MM.1S (cell line): ENCODE data around the gene DACH1.

Source experiments
- DNase-seq: peaks from one replicate; pipeline ENCODE4 v3.0.0-alpha.2; 2015
- H2AFZ ChIP-seq: fragments of 300-600 bp; sonication (generic); 2 replicates; pipeline ENCODE4 v1.6.0; 2016; ENCODE audit warnings: antibody characterized with exemption, low read length
- H3F3A ChIP-seq: fragments of 300-600 bp; sonication (generic); 2 replicates; pipeline ENCODE4 v1.6.1; 2016; ENCODE audit warnings: mild to moderate bottlenecking, antibody characterized with exemption, low read length, moderate library complexity, mixed read lengths; ENCODE audit not compliant: insufficient read depth
- H3K27ac ChIP-seq: fragments of 300-600 bp; sonication (generic); 2 replicates; pipeline ENCODE4 v1.5.1; 2016; ENCODE audit warnings: mild to moderate bottlenecking, low read length
- H3K27me3 ChIP-seq: fragments of 300-600 bp; sonication (generic); replicated peaks from 2 replicates; pipeline ENCODE4 v1.6.0; 2016; ENCODE audit warnings: low read length; ENCODE audit not compliant: insufficient read depth
- H3K36me3 ChIP-seq: fragments of 300-600 bp; sonication (generic); replicated peaks from 2 replicates; pipeline ENCODE4 v1.6.1; 2016; ENCODE audit warnings: mild to moderate bottlenecking, low read length, mixed read lengths; ENCODE audit not compliant: insufficient read depth
- H3K4me1 ChIP-seq: fragments of 300-600 bp; sonication (generic); 2 replicates; pipeline ENCODE4 v1.6.1; 2016; ENCODE audit warnings: low read length, mixed read lengths
- H3K4me2 ChIP-seq: fragments of 300-600 bp; sonication (generic); 2 replicates; pipeline ENCODE4 v1.6.0; 2016; ENCODE audit warnings: low read depth, low read length
- H3K4me3 ChIP-seq: fragments of 300-600 bp; sonication (generic); 2 replicates; pipeline ENCODE4 v1.5.1; 2016; ENCODE audit warnings: low read length, mixed read lengths
- H3K79me2 ChIP-seq: fragments of 300-600 bp; sonication (generic); 2 replicates; pipeline ENCODE4 v1.6.1; 2016; ENCODE audit warnings: mixed run types, low read length, mixed read lengths
- H3K9ac ChIP-seq: fragments of 300-600 bp; sonication (generic); 2 replicates; pipeline ENCODE4 v1.6.1; 2016; ENCODE audit warnings: low read length, mixed read lengths
- H3K9me2 ChIP-seq: fragments of 300-600 bp; sonication (generic); replicated peaks from 2 replicates; pipeline ENCODE4 v1.6.1; 2016; ENCODE audit warnings: mild to moderate bottlenecking, low read length, mixed read lengths; ENCODE audit not compliant: insufficient read depth
- H3K9me3 ChIP-seq: fragments of 300-600 bp; sonication (generic); replicated peaks from 2 replicates; pipeline ENCODE4 v1.6.1; 2016; ENCODE audit warnings: mild to moderate bottlenecking, low read length, mixed read lengths; ENCODE audit not compliant: insufficient read depth
- H4K20me1 ChIP-seq: fragments of 300-600 bp; sonication (generic); 2 replicates; pipeline ENCODE4 v1.6.1; 2016; ENCODE audit warnings: mild to moderate bottlenecking, low read length, moderate library complexity, mixed read lengths; ENCODE audit not compliant: insufficient read depth
- EZH2 ChIP-seq: fragments of 300-600 bp; sonication (generic); optimal IDR thresholded peaks from 2 replicates; pipeline ENCODE3; 2017; ENCODE audit warnings: low read depth, mild to moderate bottlenecking, antibody characterized with exemption, low read length, mixed read lengths
- EZH2phosphoT487 ChIP-seq: fragments of 300-600 bp; sonication (generic); IDR thresholded peaks from 2 replicates; pipeline ENCODE4 v1.6.1; 2018; ENCODE audit warnings: antibody characterized with exemption, low read length
- TF ChIP-seq, protein P1 (sequence below): fragments of 300-600 bp; sonication (generic); IDR thresholded peaks from 2 replicates; pipeline ENCODE4 v1.5.1; 2016; ENCODE audit warnings: antibody characterized with exemption, low read length, mixed read lengths

The DACH1 gene

DNA sequence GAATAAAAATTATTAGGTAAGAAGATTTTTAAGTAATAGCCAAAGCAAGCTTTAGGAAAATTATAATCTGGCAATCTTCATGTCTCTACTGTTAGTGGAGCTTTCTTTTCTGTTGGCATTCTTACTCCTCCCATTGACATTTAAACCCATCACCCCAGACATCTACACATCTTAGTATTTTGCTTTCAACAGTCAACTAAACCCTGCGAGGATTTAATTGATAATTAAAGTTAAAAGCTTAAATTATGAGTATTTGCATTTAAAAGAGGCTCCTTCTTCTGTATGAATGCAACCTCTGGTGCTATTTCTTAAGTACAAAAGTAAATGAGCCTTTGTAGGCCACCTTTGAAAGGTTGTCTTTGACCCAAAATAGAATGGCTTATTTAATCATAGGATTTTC, 148.1 kb downstream of the DACH1 start:
- no peak overlapping the region for H3K27ac ChIP-seq
- H3K79me2 ChIP-seq, result no peaks in the 10 kb centered on the region
- H3F3A ChIP-seq, result no peaks in the 10 kb centered on the region
- no peaks in the 10 kb centered on the region for H3K9me3 ChIP-seq
- no peak overlapping the region for H3K9ac ChIP-seq
- no peaks in the 10 kb centered on the region for H4K20me1 ChIP-seq
- H3K4me2 ChIP-seq, result no peak overlapping the region
- no peak for DNase-seq
- H3K9me2 ChIP-seq, result no peaks in the 10 kb centered on the region
- TF ChIP-seq EZH2phosphoT487, result no peak
- H3K4me3 ChIP-seq, result no peak overlapping the region
- no peaks in the 10 kb centered on the region for H3K36me3 ChIP-seq
- H3K27me3 ChIP-seq, result no peaks in the 10 kb centered on the region
- H2AFZ ChIP-seq, result no peak overlapping the region
- H3K4me1 ChIP-seq, result no peaks in the 10 kb centered on the region

DNA sequence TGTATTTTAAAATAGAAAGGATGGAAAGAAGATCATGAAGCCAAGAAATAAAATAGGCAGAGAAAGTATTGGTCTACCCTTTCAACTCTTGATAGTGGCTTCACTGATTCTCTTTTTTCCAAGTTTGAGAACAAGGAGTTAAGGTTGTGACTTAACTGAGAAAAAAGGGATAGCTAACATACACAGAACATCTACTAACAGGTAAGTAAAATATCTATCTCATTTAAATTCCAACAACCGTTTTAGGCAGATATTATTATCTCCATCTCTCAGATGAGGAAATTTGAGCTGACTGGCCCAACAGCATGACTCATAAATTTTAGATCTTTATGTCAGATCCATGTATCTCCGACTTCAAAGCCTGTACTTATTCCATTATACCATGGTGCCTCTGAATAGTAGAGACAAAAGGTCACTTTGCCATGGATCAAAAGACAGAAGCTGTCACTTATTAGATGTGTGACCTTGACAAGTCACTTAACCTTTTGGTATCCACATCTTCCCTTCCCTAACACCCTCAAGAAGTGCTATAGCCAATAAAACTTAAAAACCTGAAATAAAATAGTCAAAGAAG, 152.1 kb downstream of the DACH1 start:
- no peaks in the 10 kb centered on the region for H4K20me1 ChIP-seq
- no peaks in the 10 kb centered on the region for H3K79me2 ChIP-seq
- no peak overlapping the region for H2AFZ ChIP-seq
- H3K4me1 ChIP-seq, result no peaks in the 10 kb centered on the region
- H3K4me3 ChIP-seq, result no peak overlapping the region
- no peak for DNase-seq
- no peaks in the 10 kb centered on the region for H3F3A ChIP-seq
- no peaks in the 10 kb centered on the region for H3K9me3 ChIP-seq
- H3K36me3 ChIP-seq, result no peaks in the 10 kb centered on the region
- no peak overlapping the region for H3K4me2 ChIP-seq
- H3K9ac ChIP-seq, result no peak overlapping the region
- no peaks in the 10 kb centered on the region for H3K9me2 ChIP-seq
- H3K27ac ChIP-seq, result no peak overlapping the region
- H3K27me3 ChIP-seq, result no peaks in the 10 kb centered on the region
- TF ChIP-seq EZH2 (no peak), EZH2phosphoT487 (no peak)
- TF ChIP-seq, protein P1, sequence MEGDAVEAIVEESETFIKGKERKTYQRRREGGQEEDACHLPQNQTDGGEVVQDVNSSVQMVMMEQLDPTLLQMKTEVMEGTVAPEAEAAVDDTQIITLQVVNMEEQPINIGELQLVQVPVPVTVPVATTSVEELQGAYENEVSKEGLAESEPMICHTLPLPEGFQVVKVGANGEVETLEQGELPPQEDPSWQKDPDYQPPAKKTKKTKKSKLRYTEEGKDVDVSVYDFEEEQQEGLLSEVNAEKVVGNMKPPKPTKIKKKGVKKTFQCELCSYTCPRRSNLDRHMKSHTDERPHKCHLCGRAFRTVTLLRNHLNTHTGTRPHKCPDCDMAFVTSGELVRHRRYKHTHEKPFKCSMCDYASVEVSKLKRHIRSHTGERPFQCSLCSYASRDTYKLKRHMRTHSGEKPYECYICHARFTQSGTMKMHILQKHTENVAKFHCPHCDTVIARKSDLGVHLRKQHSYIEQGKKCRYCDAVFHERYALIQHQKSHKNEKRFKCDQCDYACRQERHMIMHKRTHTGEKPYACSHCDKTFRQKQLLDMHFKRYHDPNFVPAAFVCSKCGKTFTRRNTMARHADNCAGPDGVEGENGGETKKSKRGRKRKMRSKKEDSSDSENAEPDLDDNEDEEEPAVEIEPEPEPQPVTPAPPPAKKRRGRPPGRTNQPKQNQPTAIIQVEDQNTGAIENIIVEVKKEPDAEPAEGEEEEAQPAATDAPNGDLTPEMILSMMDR, result no peak

DNA sequence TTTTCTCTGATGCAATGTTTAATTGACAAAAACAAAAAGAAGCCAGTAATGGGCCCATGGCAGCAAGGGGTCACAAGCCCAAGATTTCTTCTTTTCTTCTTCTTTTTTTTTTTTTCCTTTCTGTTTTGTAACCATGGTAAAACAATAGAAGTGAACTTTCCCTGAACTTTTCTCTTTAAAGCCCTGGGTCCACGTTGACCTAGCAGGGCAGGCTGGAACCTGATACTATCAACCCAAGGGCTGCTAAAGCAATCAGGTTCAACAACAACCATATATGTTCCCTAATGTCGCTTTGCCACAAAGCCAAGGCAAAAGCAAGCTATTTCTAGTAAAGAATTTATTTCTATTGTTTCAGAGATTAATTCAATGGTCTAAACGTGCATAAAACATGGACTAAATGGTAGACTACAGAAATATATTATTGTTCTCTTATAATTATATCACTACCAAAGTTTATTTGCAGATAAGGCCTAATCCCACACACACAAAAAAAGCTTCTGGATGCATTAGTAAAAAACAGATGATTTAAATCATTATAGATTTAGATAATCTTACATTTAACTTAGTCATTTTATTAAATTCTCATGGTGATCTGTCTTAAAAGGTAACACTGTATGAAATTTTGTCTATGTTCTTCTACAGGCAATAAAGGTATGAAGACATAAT, 153.9 kb downstream of the DACH1 start:
- DNase-seq, result no peak
- no peak overlapping the region for H2AFZ ChIP-seq
- no peak overlapping the region for H3K4me2 ChIP-seq
- no peaks in the 10 kb centered on the region for H3K4me1 ChIP-seq
- H3K36me3 ChIP-seq, result no peaks in the 10 kb centered on the region
- H3F3A ChIP-seq, result no peaks in the 10 kb centered on the region
- H3K4me3 ChIP-seq, result no peak overlapping the region
- H3K9me3 ChIP-seq, result no peaks in the 10 kb centered on the region
- no peaks in the 10 kb centered on the region for H3K79me2 ChIP-seq
- no peaks in the 10 kb centered on the region for H3K9me2 ChIP-seq
- no peak for TF ChIP-seq EZH2
- TF ChIP-seq EZH2phosphoT487, result no peak
- TF ChIP-seq, protein P1, result no peak
- no peak overlapping the region for H3K9ac ChIP-seq
- no peaks in the 10 kb centered on the region for H3K27me3 ChIP-seq
- H3K27ac ChIP-seq, result no peak overlapping the region
- no peaks in the 10 kb centered on the region for H4K20me1 ChIP-seq

DNA sequence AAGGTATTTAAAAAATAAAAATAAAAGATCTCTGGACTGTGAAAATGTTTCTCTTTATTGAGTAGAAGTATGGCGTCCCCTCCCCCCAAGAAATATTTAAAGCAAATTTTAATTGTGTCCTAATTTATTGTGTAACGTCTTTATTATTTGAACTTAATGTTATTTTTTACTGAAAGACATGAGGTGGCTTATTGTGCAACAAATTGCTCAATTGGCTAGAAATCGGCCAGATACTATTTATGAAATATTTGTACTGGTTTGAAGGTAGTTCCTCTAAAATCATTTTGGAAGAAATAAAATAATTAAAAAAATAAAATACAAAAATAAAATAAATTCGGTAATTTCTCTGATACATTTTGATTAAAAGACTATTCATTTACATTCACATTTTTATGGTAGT, 162.3 kb downstream of the DACH1 start:
- Histone ChIP-seq H3K27me3 (no peaks in the 10 kb centered on the region), H3F3A (no peaks in the 10 kb centered on the region), H3K27ac (no peak overlapping the region), H3K9me3 (no peaks in the 10 kb centered on the region), H2AFZ (no peak overlapping the region), H4K20me1 (no peaks in the 10 kb centered on the region), H3K79me2 (no peaks in the 10 kb centered on the region), H3K4me2 (no peak overlapping the region), H3K9me2 (no peaks in the 10 kb centered on the region), H3K9ac (no peak overlapping the region), H3K4me1 (no peaks in the 10 kb centered on the region), H3K4me3 (no peak overlapping the region), H3K36me3 (no peaks in the 10 kb centered on the region)
- no peak for DNase-seq
- TF ChIP-seq, protein P1, result no peak
- no peak for TF ChIP-seq EZH2phosphoT487
- no peak for TF ChIP-seq EZH2
